Memory B cell (primary cell): ENCODE data around the gene NLRC5.
A peak's percentile ranks its signal among the peaks of the same experiment; 100 is the strongest.

Source experiments
- ATAC-seq: fragments of 150-1000 bp; cut with Tn5 transposase; 2 replicates; pipeline ENCODE4 v1.10.0; 2021; ENCODE audit warnings: low read depth, mild to moderate bottlenecking, moderate library complexity
- DNase-seq, 2 donors: peaks; one replicate each; pipeline ENCODE4 v3.0.0; 2022; ENCODE audit warnings: low spot score in 2 of 2
- H3K27ac Mint-ChIP-seq: one replicate; pipeline ENCODE4 v1.8.0; 2022; ENCODE audit warnings: mild to moderate bottlenecking, moderate library complexity, mixed read lengths
- H3K27me3 Mint-ChIP-seq: one replicate; pipeline ENCODE4 v1.8.0; 2022; ENCODE audit warnings: mixed read lengths
- H3K36me3 Mint-ChIP-seq: one replicate; pipeline ENCODE4 v1.8.0; 2022; ENCODE audit warnings: mild to moderate bottlenecking, mixed read lengths
- H3K4me1 Mint-ChIP-seq: one replicate; pipeline ENCODE4 v1.8.0; 2022; ENCODE audit warnings: mixed read lengths
- H3K4me3 Mint-ChIP-seq: one replicate; pipeline ENCODE4 v1.8.0; 2022; ENCODE audit warnings: mild to moderate bottlenecking, moderate library complexity, mixed read lengths
- H3K9me3 Mint-ChIP-seq: one replicate; pipeline ENCODE4 v1.8.0; 2022; ENCODE audit warnings: mixed read lengths

Gene NLRC5

DNA sequence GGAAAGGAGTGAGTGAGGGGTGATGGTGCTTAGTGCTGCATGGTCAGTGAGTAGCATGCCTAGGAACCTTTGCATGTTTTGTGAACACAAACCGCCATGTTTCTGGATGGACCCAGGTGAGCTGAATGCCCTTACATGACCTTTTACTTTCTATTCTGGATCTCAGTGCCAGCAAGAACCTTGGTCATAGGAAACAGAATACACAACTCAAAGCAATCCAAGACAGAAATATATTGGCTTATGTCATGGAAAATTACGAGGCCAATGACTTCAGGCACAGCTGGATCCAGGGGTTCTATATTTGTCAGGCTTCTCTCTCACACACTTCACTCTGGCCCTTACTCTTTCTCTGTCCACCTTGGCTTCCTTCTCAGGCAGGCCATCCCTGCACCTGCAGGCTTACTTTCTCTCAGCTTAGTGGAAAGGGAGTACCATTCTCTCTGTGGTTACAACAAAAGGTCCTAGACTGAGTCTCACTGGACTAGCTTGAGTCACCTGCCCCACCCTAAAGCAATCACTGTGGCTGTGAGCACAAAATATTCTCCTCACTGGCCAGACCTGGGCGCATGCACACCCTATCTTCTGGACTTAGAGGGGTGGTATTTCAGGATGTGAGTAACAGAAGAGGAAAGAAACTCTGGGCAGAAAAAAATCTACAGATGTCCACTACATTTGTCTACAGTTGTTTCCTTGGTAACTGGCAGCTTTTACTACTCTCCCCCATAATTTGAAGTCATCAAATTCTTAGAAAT lies 82.7 kb downstream of the NLRC5 start:
- Mint-ChIP-seq H3K9me3 (no peaks in the 10 kb centered on the region), H3K4me3 (no peak overlapping the region), H3K27ac (peak overlapping the region; percentile 83), H3K36me3 (peaks cover 42% of the 10 kb centered on the region), H3K4me1 (peaks cover 22% of the 10 kb centered on the region), H3K27me3 (no peaks in the 10 kb centered on the region)
- no peak for ATAC-seq
- no peak for DNase-seq

DNA sequence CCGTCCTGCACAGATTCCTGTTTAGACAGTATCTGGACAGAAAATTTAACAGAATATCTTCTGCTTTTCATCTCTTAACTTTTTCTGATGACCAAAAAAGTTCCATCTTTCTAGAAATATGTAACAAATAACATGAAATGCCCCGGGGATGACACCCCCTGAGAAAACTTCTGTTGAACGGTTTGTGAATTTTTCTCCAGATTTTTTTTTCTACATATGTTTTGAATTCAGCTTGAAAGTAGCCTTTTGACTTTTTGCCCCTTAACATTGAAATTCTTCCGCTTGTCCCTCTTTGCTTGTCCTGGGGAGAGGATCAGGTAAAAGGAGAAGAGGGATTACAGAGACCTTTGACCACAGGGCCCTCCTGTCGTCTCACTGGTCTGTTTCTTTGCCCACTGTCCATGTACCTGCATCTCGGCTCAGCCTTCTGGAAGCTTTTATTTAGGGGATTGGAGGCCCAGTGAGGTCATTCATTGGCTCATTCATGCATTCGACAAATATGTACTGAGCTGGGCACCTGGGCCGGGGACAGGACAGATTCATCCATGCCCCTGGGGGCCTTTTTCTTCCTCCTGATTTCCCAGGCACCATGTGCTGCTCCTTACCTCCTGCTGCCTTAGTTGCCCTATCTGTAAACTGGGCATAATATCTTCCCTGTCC lies 83.4 kb downstream of the NLRC5 start:
- DNase-seq = no peak
- ATAC-seq = no peak
- Mint-ChIP-seq H3K27ac (peak overlapping the region; percentile 76), H3K36me3 (peaks cover 39% of the 10 kb centered on the region), H3K4me3 (no peak overlapping the region), H3K9me3 (no peaks in the 10 kb centered on the region), H3K27me3 (no peaks in the 10 kb centered on the region), H3K4me1 (peaks cover 21% of the 10 kb centered on the region)

DNA sequence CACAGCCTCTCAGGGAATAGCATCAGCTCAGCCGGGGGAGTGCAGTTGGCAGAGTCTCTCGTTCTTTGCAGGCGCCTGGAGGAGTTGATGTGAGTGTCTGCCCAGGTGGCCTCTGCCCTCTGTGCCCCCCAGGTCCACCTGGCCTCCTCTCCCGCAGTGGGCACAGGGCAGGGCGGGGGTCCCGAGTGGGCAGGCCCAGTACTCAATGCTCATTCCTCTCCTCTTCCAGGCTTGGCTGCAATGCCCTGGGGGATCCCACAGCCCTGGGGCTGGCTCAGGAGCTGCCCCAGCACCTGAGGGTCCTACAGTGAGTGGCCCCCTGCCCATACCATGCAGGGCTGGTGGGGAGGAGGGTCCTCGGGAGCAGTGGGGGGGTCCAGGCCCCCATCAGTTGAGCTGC lies 88.4 kb downstream of the NLRC5 start:
- Mint-ChIP-seq H3K27me3 (no peaks in the 10 kb centered on the region), H3K27ac (peak overlapping the region; percentile 45), H3K4me1 (no peaks in the 10 kb centered on the region), H3K4me3 (no peak overlapping the region), H3K36me3 (peaks cover 10% of the 10 kb centered on the region), H3K9me3 (no peaks in the 10 kb centered on the region)
- no peak for DNase-seq
- no peak for ATAC-seq

DNA sequence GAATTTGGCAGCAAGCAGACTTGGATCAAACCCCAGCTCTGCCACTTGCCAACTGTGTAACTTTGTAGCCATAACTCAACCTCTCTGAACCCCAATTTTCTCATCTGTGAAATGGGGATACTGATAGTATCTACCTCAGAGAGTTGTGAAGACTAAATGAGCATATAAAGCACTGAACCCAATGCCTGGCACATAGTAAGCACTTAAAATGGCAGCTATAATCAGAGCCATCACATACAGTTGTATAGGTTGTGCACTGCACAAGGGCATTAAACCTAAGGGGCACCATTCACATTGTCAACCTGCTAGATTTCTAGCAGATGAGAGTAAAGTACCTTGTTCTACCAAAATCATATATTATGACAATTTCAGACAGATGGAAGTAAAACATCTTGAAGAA lies 92.4 kb downstream of the NLRC5 start:
- Mint-ChIP-seq H3K9me3 (no peaks in the 10 kb centered on the region), H3K27me3 (no peaks in the 10 kb centered on the region), H3K4me1 (peaks cover 7% of the 10 kb centered on the region), H3K27ac (peak overlapping the region; percentile 45), H3K4me3 (no peak overlapping the region), H3K36me3 (peaks cover 10% of the 10 kb centered on the region)
- ATAC-seq (no peak), DNase-seq (no peak)

- H3K4me1 Mint-ChIP-seq = peaks cover 9% of the 10 kb centered on the region
- ATAC-seq = no peak
- peaks cover 10% of the 10 kb centered on the region for H3K36me3 Mint-ChIP-seq
- H3K27me3 Mint-ChIP-seq = no peaks in the 10 kb centered on the region
- H3K4me3 Mint-ChIP-seq = no peak overlapping the region
- H3K9me3 Mint-ChIP-seq = no peaks in the 10 kb centered on the region
- H3K27ac Mint-ChIP-seq = no peak overlapping the region
- DNase-seq = no peak
Observed at GRCh38 chr16:57082664-57083063, 93.3 kb downstream of the NLRC5 start.

DNA sequence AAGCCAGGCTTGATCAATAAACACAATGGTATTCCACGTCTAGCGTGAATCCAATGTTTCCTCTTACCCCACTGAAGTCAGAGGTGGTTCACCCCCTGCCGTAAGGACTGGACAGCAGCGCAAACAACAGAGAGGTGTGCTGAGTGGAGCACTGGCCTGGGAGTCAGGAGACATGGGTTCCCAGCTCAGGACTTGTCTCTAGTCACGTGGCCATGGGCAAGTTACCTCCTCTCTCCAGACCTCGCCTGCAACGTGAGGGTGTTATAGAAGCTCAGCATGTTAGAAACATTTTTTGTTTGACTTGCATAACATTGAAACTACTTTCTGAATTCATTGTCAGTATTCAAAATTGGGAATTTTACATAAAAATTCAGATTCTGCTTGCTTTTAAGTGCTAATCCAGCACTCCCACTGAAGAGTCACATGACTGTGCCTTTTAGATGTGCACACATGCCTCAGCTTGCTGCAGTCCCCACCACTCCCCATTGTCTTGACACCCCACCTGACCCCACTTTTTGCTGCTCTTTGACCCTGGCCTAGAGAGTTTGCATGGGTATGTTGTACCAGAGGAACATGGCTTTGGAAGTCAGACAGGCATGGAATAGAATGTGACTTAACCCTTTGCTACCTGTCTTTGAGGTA lies 94.2 kb downstream of the NLRC5 start:
- DNase-seq (no peak), ATAC-seq (peak; percentile 7)
- peaks cover 9% of the 10 kb centered on the region for H3K4me1 Mint-ChIP-seq
- H3K27me3 Mint-ChIP-seq = no peaks in the 10 kb centered on the region
- H3K4me3 Mint-ChIP-seq = no peak overlapping the region
- peaks cover 9% of the 10 kb centered on the region for H3K36me3 Mint-ChIP-seq
- H3K27ac Mint-ChIP-seq = peak overlapping the region; percentile 81
- H3K9me3 Mint-ChIP-seq = no peaks in the 10 kb centered on the region

- peak; percentile 72 to 74 for DNase-seq
- H3K27ac Mint-ChIP-seq = peak overlapping the region; percentile 81
- peak; percentile 80 for ATAC-seq
- peaks cover 9% of the 10 kb centered on the region for H3K4me1 Mint-ChIP-seq
- H3K27me3 Mint-ChIP-seq = no peaks in the 10 kb centered on the region
- H3K36me3 Mint-ChIP-seq = peaks cover 8% of the 10 kb centered on the region
- H3K4me3 Mint-ChIP-seq = no peak overlapping the region
- H3K9me3 Mint-ChIP-seq = no peaks in the 10 kb centered on the region
Observed at GRCh38 chr16:57084257-57084770, 95.0 kb downstream of the NLRC5 start.

GRCh38 chr16:57084996-57085395 lies 95.6 kb downstream of the NLRC5 start:
- Mint-ChIP-seq H3K36me3 (peaks cover 6% of the 10 kb centered on the region), H3K27ac (no peak overlapping the region), H3K9me3 (no peaks in the 10 kb centered on the region), H3K27me3 (no peaks in the 10 kb centered on the region), H3K4me3 (no peak overlapping the region), H3K4me1 (peaks cover 9% of the 10 kb centered on the region)
- DNase-seq = no peak
- no peak for ATAC-seq

GRCh38 chr16:57087003-57087402 lies 97.6 kb downstream of the NLRC5 start:
- H3K27me3 Mint-ChIP-seq = no peaks in the 10 kb centered on the region
- H3K4me1 Mint-ChIP-seq = peaks cover 13% of the 10 kb centered on the region
- no peak overlapping the region for H3K4me3 Mint-ChIP-seq
- DNase-seq = no peak
- no peak for ATAC-seq
- H3K27ac Mint-ChIP-seq = no peak overlapping the region
- H3K9me3 Mint-ChIP-seq = no peaks in the 10 kb centered on the region
- H3K36me3 Mint-ChIP-seq = peaks cover 4% of the 10 kb centered on the region

DNA sequence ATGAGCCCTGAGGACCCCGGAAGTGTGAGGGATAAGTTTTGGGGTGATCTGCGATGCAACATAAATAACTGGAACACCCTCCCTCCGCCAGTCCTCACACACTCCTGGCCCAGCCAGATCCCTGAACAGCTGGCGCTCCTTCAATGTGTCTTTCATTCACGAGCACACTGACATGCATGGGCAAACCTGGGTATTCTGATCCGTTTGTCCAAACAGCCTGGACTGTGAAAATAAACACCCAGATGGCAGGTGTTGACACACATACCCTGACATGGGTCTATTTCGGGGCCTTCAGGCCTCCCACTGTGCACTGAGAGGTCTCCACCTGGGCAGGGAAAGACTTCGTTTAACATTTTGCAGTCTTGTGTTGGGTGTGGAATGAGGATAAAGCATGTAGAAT lies 100.0 kb downstream of the NLRC5 start:
- DNase-seq = no peak
- ATAC-seq = no peak
- Mint-ChIP-seq H3K36me3 (no peaks in the 10 kb centered on the region), H3K4me3 (no peak overlapping the region), H3K27me3 (no peaks in the 10 kb centered on the region), H3K9me3 (no peaks in the 10 kb centered on the region), H3K4me1 (peaks cover 9% of the 10 kb centered on the region), H3K27ac (no peak overlapping the region)

DNA sequence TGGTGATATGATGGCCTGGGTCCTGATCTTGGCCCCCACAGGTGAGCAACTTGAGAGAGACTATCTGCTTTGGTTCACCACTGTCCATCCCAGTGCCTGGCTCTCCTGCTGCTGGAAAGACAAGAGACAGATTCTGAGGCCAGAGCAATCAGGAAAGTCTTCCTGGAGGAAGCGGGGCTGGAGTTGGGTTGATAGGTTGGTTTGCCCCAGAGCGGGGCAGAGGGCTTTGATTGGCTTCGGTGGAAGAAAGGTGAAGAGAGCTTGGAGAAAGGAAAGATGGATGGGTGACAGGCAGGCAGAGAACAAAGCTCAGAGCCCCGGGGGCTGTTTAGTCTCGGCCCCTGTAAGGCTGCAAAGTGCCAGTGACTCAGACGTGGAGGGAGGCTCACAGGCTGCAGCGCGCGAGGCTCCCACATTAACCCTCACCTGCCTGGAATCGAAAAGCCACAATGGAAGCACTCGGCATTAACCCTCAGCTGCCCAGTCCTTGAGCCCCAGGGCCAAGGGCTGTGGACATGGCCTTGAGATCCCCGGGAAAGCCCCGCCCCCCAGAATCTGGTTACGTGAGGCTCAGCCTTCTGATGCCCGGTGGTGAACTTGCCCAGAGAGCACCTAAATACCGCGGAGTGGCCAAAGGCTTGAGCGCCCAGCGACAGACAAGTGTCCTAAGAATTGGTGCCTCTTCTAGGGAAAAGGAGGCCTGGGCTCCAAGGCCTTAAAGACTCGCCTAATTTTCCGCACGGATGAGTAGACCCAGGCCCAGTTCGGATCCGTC lies 102.0 kb downstream of the NLRC5 start:
- no peak overlapping the region for H3K27ac Mint-ChIP-seq

GRCh38 chr16:57091975-57092785 lies 102.8 kb downstream of the NLRC5 start, which contains the start of gene CPNE2:
Gene CPNE2 (plus strand): TSS chr16:57092583. CDS start chr16:57110743, 18,160 bp downstream.
- H3K36me3 Mint-ChIP-seq = no peaks in the 10 kb centered on the region
- DNase-seq (peak in 1 of 2 donors; percentile 32), ATAC-seq (peak; percentile 50)
- H3K27ac Mint-ChIP-seq = peak within 1 kb of the TSS; percentile 50
- peaks cover 4% of the 10 kb centered on the region for H3K27me3 Mint-ChIP-seq
- peak within 1 kb of the TSS; percentile 86 for H3K4me3 Mint-ChIP-seq
- peaks cover 6% of the 10 kb centered on the region for H3K4me1 Mint-ChIP-seq
- H3K9me3 Mint-ChIP-seq = no peaks in the 10 kb centered on the region

More for the DNA sequence above, 102.0 kb downstream of the NLRC5 start:
- Mint-ChIP-seq H3K4me3 (peak overlapping the region; percentile 70), H3K36me3 (no peaks in the 10 kb centered on the region), H3K27me3 (peaks cover 2% of the 10 kb centered on the region), H3K9me3 (no peaks in the 10 kb centered on the region), H3K4me1 (peaks cover 8% of the 10 kb centered on the region)
- no peak for DNase-seq
- no peak for ATAC-seq
